Measurements from ENCODE around the gene TARBP2.
"Not testable (repeated sequence)": the region's sequence is repeated elsewhere in the genome, so short reads cannot be mapped to it uniquely, and the experiment has no call there.

Gene TARBP2

DNA sequence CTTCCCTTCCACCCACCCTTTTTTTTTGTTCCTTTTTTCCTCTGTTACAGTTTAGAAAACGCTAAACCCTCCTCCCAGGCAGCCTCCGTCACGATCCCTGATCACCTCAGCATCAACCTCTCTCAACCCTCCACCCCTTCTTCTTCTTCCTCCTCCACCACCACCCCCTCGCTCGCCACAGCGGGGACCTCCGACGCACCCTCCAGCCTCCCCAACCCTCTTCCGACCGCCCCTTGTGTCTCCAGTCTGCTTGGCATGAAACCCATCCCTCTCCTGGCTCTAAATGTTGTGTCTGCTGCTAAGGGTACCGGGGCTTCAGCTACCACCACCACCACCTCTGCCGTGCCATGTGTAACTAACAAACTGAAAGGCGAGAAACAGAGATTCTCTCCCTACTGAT lies 26.3 kb upstream of the TARBP2 start:
- DNase-seq (ENCODE audit: low read depth in 2 of 2) = no peak

DNA sequence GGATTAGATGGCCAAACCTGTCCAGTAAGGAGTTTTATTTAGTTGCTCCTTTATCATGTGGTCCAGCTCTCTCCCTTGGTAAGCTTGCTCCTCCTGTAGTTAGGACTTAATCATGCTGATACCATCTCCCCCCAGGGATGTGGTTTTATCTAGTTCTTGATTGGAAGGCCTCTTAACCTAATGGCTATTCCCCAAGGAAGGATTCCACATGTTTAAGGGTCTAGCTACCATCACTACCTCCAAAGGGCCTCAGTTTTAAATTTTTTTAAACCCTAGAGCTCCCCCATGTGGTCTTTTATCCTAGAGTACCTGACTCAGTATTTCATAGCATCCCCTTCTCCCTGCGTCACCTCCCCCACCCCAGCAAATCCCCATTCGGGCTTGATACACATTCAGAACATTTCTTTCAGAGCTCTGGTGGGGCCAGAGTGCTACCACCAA lies 24.3 kb upstream of the TARBP2 start:
- no peak for DNase-seq (ENCODE audit: low read depth in 2 of 2)

DNA sequence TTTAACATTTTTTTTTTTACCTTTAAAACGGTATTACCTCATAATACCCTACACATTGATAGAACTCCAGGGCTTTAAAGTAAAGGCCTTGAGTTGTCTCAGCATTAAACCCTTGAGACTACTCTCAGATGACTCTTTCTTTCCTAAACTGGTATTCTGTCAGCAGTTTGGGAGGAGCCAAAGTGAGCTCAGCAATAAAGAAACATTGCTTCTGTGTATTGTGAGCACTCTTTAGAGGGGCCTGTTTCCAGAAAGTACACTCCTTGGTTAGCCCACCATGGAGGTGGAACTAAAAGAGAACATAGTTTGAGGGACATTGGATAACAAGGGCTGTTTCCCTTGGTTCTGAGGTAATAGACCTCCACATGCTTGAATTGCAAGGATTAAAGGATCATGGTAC lies 22.2 kb upstream of the TARBP2 start:
- no peak for DNase-seq (ENCODE audit: low read depth in 2 of 2)

DNA sequence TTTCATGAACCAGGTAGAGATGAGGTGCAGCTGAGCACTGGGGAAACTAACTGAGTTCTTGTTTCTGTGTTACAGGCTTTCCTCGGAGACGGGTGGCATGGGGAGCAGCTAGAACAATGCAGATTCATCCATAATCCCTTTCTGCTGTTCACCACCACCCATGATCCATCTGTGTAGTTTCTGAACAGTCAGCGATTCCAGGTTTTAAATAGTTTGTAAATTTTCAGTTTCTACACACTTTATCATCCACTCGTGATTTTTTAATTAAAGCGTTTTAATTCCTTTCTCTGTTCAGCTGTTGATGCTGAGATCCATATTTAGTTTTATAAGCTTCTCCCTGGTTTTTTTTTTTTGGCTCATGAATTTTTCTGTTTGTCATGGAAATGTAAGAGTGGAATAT lies 21.8 kb upstream of the TARBP2 start:
- DNase-seq (ENCODE audit: low read depth in 2 of 2) = no peak

DNA sequence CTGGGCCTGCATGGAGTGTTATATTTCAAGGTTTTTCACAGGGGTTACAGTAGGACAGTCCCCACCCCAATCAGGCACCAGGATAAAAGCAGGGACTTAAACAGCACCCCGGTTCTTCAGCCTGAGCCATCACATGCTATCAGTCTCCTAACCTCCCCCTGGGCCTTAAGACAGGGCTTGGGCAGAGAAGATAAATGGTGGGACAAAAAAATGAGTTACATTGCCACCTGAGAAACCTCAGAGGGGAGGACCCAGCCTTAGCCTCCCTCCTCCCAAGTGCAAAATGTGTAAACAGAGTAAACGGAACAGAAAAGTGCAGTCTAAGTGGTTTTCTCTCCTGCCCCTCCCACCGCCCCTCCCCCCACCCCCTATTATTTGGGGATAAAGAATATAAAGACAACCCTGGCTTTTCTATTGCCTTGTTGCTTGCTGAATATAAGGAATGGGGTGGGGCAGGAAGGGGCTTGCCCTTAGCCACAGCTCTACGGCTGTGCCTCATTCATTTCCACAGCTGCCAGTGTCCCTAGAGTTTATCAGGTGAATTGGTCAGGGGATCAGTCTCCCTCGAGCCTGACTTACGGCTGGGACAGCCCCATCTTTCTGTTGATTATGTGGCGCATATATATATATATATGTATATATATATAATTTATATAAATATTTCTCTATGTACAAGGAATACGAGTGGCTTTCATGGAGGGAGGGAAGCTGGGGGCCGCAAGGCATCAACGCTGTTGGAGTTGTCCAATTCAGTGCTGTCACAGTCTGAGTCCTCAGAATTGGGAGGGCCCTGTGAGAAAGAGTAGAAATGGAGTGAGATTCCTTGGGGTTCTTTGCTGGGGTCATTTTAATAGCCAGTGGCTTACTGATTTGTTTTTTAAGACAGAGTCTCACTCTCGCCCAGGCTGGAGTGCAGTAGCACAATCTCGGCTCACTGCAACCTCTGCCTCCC lies 20.3 kb upstream of the TARBP2 start:
- no peak for DNase-seq (ENCODE audit: low read depth in 2 of 2)

DNA sequence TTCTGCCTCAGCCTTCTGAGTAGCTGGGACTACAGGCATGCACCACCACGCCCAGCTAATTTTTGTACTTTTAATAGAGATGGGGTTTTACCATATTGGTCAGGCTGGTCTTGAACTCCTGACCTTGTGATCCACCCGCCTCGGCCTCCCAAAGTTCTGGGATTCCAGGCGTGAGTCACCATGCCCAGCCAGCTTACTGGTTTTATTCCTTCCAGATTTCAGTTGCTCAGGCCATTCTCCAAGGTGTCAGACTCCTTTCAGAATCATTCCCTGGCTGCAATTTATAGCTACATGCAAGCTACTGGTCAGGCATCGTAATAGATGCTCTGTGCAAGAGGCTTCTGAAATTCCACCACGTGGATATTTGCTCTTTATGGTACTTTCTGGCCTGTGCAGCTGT lies 19.6 kb upstream of the TARBP2 start:
- not testable (repeated sequence) for DNase-seq (ENCODE audit: low read depth in 2 of 2)

DNA sequence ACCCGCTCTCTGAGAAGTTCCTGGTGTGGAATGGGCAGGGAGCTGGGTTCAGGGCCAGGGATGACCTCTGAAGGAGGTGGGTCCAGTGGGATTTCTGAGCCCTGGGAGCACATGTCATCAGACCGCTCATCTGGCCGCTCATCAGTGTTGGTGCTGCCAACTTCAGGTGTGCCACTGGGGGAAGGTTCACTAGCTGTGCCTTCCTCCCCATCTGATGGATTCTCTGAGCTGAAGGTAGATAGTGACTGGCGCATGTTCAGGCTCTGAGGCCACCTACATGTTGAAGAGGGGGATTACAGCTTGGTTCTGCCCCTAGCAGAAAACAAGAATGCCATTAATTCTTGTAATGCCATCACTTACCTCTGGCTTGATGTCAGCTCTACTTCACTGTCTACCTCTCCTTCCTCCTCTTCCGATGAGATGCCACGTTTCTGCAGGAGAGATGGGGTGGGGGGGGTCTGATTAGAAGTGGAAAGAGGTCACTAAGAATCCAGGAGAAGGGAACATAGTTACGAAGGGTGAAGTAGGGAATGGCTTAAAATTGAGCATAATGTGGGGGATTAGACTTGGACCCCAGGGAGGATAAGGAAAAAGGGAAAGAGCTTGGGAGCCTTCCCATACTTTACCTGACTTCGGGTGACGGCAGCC lies 19.0 kb upstream of the TARBP2 start:
- no peak for DNase-seq (ENCODE audit: low read depth in 2 of 2)

DNA sequence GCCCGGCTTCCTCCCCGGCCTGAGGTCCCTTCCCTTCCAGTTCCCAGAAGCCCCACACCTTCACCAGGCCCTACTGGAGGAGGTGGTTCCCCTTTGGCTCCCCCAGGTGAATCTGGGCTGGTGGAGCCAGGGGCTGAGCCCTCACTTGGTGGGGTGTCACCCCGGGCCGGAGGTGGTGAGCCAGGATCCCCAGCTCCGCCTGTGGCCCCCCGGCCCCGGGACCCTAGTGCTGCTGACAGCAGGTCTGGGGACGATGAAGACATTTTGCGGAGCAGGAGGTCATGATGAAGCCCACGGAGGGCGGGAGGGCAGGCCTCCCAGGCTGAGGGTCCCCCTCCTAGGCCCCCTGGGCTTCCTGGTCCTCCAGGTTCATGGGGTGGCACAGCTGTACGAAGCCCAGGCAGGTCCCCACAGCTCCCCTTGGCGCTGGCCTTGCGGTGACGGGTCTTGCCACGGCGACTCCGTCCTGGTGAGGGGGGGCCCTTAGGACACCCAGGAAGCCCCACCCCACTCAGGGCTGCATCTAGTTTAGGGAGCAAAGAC lies 18.4 kb upstream of the TARBP2 start:
- DNase-seq (ENCODE audit: low read depth in 2 of 2) = no peak

DNA sequence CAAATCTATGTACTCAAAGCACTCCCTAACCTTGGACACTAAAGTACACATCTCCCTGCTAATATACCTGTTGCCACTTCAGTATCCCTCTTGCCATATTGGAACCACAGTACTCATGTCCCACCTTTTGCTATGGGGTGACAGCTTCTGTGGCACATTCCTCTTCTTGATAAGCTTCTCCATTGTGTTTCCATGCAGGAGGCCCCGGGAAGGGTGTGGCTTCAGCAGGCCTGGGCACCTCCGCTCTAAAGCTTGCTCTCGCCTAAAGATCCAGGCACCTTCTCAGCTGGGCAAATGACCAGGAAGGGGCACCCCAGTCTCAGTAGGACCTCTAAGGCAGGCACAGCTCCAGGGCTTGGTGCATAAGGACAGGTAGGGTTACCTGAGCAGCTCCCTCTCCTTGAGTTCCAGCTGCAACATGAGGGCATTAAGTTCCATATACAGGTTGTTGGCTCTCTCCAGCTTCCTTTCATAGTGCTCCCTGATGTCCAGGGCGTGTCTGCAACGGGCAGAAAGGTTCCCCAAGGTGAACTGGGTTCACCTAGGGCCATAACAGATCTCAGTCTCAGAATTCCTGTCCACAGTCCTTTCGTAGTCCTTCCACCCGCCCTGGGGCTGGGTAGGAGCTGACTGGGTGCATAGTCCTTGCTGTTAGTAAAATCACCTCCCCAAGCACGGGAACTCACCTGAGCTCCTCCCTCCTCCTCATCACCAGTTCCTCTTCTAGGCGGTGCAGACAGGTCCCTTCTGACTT lies 17.7 kb upstream of the TARBP2 start:
- no peak for DNase-seq (ENCODE audit: low read depth in 2 of 2)

DNA sequence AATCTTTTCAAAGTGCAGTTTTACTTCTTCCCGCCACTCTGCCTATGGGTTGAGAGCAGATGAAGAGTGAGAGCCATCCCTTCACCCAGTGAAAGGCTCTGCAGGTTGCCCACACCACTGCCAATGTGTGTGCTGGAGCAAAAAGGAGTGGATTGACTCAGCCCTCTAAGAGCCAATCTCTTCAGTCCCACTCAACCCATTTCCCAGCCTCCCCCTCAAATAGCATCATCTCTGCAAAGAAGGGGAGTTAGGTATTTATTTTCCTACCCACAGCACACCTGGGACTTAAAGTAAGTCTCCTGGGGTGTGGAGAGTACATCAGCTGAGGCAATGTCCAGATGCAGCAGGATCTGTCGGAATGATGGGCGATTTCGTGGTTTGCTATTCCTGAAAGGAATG lies 17.1 kb upstream of the TARBP2 start:
- no peak for DNase-seq (ENCODE audit: low read depth in 2 of 2)

DNA sequence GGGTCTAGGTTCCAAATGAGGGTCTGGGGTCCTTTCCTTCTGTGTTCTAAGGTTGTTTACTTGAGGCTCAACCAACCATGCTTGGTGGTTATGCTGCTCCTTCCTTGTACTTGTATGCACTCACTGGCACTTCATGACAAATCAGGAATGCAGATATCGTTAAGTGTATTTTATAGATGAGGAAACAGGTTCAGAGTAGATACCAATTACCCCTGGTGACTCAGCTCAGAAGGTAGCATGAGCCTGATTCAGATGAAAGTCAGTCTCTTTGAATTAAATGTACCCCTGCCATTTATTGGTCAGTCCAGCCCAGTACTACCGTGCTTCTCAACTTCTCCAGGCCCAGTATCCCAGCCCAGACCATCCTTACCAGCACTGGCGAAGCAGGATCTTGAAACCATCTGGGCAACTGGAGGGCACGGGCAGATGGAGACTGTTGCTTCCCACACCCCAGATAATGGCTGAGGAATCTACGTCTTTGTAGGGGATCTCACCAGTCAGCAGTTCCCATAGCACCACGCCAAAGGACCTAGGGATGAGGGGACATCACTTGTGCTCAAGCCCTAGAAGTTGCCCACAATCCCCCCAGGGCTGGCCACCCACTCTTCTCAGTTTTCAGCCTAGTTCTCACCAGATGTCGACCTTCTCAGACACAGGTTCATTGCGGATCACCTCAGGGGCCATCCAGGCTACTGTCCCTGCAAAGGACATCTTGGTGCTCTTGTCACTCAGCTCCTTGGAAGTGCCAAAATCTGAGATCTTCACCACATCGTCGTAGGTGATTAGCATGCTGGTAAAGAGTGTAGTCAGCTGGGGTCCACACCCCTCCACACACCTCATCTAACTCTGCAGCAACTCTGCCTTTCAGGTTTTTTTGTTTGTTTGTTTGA lies 16.2 kb upstream of the TARBP2 start:
- no peak for DNase-seq (ENCODE audit: low read depth in 2 of 2)

DNA sequence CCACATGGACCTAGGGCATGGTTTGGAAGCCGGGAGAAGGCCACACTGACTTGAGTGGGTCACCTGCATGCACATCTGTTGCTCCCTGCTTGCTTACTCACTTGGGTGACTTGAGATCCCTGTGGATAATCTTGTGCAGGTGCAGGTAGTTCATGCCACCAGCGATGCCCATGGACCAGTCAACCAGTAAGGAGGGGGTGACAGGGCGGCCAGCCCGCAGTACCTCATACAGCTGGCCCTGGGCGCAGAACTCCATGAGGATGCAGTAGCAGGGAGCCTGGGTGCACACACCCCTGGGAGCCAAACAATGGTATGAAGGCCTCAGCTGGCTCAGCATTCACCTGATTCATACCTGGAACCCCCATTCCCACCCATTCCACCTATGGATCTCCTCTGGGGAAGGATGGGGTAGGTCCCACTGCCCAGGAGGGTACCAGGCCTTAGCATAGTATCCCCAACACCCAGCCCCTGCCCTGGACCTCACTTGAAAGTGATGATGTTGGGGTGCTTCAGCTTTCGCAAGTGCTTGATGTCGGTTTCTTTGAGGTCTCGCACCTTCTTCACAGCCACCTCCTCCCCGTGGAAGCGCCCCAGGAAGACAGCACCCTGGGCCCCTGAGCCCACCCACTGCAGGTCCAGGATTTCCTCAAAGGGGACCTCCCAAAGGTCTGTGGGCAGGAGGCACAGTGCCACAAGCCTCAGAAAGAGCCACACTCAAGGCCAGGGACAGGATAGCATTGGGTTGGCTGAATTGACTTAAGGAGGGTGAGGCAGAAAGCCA lies 14.9 kb upstream of the TARBP2 start:
- DNase-seq (ENCODE audit: low read depth in 2 of 2) = no peak

DNA sequence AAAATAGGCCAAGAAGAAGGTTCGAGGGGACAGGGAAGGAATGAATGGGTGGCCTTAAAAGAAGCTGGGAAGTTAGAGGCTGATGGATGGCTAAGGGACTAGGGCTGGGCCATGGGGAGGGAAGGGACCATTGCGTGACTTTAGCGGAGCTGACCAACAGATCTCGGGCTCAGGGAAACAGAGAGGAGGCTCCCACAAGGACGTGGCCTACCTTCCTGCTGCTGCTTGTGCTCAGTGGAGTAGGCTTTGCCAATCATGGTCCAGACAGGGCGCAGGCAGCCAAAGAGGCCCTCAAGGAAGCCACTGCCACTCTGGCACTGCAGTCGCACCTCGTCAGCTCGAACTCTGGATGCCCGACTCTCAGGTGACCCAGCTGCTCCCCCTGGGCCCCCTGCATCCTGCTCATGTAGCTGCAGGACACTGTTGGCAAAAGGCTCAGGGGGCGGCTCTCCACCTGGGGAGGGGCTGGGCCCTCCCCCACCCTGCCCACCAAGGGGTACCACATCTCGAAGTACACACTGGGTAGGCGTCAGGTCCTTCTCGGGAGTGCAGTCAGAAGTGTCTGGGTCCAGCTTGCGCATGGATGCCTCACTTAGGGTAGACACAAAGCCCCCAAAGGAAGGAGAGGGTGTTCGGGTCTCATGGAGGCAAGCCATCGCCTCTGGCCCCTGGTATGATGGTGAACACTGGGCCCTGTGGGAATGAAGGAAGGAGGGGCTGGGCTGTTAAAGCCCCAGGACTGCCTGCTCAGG lies 14.2 kb upstream of the TARBP2 start:
- no peak for DNase-seq (ENCODE audit: low read depth in 2 of 2)

DNA sequence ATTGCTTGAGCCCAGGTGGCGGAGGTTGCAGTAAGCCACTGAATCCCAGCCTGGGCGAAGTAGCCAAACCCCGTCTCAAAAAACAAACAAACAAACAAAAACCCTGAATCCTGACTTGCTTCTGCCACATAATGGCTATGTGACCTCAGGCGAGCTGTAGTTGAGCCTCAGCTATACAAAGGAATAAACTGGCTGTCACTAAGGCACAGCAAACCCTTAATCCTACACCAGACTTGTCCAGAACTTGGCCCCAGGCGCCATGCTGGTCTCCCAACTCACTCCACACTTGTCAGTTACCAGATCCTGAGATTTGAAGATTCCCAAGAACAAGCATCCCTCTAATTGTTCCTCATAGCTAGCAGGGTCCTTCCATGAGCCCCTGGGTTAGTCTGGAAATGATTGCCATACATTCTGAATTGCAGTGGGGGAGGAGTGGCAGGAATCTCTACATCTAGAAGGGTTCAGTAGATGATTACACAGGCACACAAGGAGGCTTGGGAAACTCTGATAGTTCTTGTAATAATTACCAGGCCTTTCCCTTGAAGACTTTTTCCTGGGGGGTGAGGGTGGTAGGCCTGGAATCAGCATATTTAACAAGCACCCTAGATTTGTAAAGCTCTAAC lies 11.7 kb upstream of the TARBP2 start:
- no peak for DNase-seq (ENCODE audit: low read depth in 2 of 2)

DNA sequence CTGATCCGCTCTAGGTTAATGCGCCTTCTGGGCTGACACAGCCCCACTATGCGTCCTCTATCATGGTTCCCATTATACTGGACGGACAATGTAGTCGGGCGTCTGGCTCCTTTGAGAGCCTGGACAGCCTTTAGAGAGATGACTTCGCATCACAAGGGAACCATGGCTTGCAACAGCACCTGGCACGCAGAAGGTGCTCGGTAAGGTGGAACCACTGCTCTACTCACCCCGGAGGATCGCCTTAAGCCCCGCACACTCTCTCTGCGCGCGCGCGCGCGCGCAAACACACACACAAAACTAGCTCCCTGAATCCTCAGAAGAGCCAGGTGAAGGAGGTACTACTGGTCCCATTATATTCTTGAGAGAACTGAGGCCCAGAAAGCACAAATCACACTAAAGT lies 8.9 kb upstream of the TARBP2 start:
- DNase-seq (ENCODE audit: low read depth in 2 of 2) = no peak

DNA sequence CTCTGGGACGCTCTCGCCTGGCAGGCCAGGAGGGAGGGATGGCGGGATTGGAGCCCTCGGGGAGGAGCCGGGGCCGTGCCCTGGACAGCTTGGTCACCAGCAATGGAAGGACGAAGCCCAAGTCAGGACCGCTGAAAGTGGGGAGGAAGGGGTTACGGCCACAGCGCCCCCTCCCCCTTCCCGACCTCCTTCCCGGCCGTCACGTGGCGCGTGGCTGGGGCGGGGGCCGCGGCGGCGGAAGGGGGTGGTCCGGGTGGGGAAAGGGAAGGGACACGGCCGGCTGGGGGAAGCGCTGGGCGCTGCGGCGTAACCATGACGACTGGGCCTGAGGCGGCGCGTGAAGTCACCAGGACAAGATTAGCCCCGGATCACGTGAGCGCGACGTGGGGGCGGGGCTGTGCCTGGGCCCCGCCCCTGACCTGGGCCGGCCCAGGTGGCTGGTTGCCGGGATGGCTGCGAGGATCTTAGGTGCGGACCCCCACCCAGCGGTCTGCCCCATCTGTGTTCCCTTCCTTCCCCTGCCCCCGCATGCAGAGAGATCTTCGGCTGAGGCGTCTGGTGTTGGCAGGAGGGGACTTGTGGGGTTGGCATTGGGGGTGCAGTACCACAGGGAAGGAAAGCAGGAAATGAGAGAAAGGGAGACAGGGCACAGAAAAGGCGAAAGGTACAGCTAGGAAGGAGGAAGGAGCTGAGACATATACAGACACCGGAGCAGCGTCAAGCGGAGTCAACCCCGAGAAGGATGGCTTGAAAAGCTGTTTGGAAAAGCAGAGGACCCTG lies 8.1 kb upstream of the TARBP2 start:
- peak; percentile 67 to 80 for DNase-seq (ENCODE audit: low read depth in 2 of 2)

DNA sequence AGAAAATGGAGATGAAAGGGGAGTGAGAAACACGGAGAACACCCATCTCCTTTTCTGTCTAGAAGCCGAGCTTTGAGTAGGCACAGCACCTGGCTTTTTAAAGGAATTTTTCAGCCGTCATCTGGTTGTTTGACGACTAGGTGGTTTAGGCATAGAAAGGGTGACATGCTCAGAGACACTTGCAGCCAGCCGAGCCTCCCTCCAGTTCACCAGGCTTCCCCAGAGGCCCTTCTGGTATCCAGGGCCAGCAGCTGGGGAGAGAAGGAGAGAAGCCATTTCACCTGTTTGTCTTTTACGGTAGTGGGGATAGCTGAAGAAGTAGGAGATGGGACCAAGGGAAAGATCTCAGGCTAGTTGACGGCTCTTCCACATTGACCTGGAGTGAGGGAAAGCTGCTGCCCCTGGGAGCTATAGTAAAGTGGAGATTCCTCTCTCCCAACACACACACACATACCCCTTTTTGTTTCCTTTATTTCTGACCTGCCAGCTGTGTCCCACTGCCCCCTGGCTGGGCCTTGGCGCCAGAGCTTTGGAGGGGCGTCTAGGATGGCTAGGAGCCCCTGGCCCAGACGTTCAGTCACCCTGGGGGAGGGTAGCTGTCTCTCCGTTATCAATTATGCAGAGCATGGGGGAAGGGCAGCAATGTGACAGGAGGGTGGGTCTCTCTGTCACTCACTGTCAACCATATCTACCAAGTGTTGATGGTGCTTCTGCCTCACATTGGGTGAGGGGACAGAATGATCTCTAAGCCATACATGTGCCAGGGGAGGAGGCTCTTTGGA lies 7.3 kb upstream of the TARBP2 start:
- no peak for DNase-seq (ENCODE audit: low read depth in 2 of 2)
